ENCODE data around the gene SLC25A53. TPM values are rescaled to one million over a fixed set of nuclear protein-coding genes. Genes with fewer than 3 reads are reported as not detected.
"Not testable (repeated sequence)": the region's sequence is repeated elsewhere in the genome, so short reads cannot be mapped to it uniquely, and the experiment has no call there.

The SLC25A53 gene
- total RNA-seq, 1 experiment from 2014 or later, result 12.6 TPM

- DNase-seq (ENCODE audit: low read depth), result not testable (repeated sequence)
Observed at GRCh38 chrX:104075778-104076445, 80.9 kb downstream of the SLC25A53 start, which contains the start of gene TMSB15C. TMSB15C (minus strand) TSS chrX:104076236.

GRCh38 chrX:104062636-104063035 is 94.2 kb downstream of the SLC25A53 start:
- not testable (repeated sequence) for DNase-seq (ENCODE audit: low read depth)

GRCh38 chrX:104054956-104055355 is 101.9 kb downstream of the SLC25A53 start:
- DNase-seq (ENCODE audit: low read depth), result not testable (repeated sequence)

Other genes with a start within 250 kb of the SLC25A53 start
- 2.5 and 4.3 TPM in 2 replicates for gene TMSB15B, start 194.4 kb downstream of the SLC25A53 start, total RNA-seq (2014; rRNA removed; shearing (Covaris generic))
- not detected in 2 replicates for gene H2BW1, start 143.3 kb downstream of the SLC25A53 start, total RNA-seq (2014; rRNA removed; shearing (Covaris generic))
- not detected in 2 replicates for gene H2BW2, start 117.1 kb downstream of the SLC25A53 start, total RNA-seq (2014; rRNA removed; shearing (Covaris generic))
- 0.35 and 0.73 TPM in 2 replicates for gene TMSB15C, start 80.8 kb downstream of the SLC25A53 start, total RNA-seq (2014; rRNA removed; shearing (Covaris generic))
- 0.94 and 1.2 TPM in 2 replicates for gene ZCCHC18, start 44.5 kb downstream of the SLC25A53 start, total RNA-seq (2014; rRNA removed; shearing (Covaris generic))
- gene FAM199X, start 9.4 kb upstream of the SLC25A53 start, total RNA-seq (2014; rRNA removed; shearing (Covaris generic)), result 29.0 and 30.9 TPM in 2 replicates
- 0.11 TPM in 1 of 2 replicates, not detected in the other for gene ESX1, start 97.9 kb upstream of the SLC25A53 start, total RNA-seq (2014; rRNA removed; shearing (Covaris generic))